GM18498 (cell line): ENCODE data around the gene F2RL3.
"Not testable (repeated sequence)": the region's sequence is repeated elsewhere in the genome, so short reads cannot be mapped to it uniquely, and the experiment has no call there.

Experiments used
- ATAC-seq: cut with Tn5 transposase; IDR thresholded peaks from one replicate; pipeline ENCODE4 v1.9.1; 2021; ENCODE audit warnings: mild to moderate bottlenecking, moderate library complexity; ENCODE audit not compliant: unreplicated experiment

F2RL3 gene

DNA sequence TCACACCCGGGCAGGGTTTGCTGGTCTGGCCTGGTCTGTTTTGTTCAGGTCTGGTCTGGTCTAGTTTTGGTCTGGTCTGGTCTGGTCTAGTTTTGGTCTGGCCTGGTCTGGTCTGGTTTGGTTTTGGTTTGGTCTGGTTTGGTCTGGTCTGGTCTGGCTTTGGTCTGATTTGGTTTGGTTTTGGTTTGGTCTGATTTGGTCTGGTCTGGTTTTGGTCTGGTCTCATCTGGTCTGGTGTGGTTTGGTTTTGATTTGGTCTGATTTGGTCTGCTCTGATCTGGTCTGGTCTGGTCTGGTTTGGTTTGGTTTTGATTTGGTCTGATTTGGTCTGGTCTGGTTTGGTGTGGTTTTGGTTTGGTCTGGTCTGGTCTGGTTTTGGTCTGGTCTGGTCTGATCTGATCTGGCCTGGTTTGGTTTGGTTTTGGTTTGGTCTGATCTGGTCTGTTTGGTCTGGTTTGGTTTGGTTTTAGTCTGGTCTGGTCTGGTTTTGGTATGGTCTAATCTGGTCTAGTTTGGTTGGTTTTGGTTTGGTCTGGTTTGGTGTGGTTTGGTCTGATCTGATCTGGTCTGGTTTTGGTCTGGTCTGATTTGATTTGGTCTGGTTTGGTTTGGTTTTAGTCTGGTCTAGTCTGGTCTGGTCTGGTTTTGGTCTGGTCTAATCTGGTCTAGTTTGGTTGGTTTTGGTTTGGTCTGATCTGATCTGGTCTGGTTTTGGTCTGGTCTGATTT is 14.4 kb upstream of the F2RL3 start:
- no peak for ATAC-seq

DNA sequence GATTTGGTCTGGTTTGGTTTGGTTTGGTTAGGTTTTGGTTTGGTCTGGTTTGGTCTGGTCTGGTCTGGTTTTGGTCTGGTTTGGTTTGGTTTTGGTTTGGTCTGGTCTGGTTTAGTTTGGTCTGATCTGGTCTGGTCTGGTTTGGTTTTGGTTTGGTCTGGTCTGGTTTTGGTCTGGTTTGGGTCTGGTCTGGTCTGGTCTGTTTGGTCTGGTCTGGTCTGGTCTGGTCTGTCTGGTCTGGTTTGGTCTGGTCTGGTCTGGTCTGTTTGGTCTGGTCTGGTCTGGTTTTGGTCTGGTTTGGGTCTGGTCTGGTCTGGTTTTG is 13.9 kb upstream of the F2RL3 start:
- not testable (repeated sequence) for ATAC-seq

DNA sequence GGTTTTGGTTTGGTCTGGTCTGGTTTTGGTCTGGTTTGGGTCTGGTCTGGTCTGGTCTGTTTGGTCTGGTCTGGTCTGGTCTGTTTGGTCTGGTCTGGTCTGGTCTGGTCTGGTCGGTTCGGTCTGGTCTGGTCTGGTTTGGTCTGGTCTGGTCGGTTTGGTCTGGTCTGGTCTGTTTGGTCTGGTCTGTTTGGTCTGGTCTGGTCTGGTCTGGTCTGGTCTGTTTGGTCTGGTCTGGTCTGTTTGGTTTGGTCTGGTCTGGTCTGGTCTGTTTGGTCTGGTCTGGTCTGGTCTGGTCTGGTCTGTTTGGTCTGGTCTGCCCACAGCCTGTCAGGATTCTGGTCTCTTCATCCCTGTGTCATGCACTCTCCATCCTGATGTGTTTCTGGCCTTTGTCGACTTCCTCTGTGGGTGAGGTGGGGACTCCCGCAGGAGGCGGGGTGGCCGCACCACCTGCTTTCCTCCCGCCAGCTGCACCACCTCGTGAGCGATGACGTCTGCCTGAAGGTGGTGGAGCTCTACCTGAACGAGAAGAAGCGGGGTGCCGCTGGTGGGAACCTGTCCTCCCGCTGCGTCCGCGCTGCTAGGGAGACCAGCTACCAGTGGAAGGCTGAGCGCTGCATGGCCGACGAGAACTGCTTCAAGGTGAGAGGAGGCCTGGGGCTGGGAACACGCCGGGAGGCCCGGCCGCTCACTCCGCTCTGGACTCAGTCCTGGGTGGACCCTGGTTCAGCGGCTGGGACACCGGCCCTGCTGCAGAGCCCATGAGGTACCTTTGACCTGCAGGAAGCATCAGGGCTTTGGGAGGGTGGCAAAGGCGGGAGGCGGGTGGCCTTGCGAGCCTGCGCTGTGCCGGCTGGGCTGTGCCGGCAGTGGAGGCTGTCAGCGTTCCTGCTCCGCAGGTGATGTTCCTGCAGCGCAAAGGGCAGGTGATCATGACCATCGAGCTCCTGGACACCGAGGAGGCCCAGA is 12.9 kb upstream of the F2RL3 start:
- ATAC-seq: no peak

DNA sequence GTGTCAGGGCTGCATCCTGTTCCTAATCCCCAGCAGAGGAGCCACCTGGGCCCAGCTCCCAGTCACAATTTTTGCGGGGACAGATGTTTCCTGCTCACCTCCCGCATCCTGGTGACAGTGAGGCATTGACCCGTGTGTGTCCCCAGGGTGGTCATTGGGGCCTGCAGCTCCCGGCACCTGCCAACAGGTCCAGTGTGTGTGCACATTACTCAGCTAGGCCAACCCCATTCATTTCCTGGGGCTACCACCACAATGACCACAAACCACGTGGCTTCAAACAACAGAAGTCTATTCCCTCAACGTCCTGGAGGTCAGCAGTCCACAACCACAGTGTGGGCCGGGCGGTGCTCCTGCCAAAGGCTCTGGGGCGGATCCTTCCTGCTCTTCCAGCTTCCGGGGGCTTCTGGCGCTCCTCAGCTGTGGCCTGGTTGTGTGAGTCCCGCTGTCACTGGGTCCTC is 11.9 kb upstream of the F2RL3 start:
- ATAC-seq: no peak

DNA sequence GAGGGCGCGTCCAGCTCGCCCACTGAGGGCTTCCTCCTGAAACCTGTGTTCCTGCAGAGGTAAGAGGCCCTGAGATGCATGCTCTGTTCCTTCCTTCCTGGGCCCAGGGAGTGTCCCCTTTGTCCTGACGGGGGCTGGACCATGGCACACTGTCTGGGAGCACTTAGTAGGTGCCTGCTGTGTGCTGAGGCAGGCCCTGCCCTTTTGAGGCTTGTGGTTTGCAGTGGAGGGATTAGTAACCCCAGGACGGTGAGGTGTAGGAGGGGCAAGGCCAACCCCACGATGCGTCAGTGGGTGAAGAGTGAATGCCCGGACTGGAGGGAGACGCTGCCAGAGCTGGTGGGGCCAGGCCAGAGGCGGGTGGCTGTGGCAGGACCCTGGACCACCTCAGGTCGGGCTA is 11.2 kb upstream of the F2RL3 start:
- no peak for ATAC-seq

DNA sequence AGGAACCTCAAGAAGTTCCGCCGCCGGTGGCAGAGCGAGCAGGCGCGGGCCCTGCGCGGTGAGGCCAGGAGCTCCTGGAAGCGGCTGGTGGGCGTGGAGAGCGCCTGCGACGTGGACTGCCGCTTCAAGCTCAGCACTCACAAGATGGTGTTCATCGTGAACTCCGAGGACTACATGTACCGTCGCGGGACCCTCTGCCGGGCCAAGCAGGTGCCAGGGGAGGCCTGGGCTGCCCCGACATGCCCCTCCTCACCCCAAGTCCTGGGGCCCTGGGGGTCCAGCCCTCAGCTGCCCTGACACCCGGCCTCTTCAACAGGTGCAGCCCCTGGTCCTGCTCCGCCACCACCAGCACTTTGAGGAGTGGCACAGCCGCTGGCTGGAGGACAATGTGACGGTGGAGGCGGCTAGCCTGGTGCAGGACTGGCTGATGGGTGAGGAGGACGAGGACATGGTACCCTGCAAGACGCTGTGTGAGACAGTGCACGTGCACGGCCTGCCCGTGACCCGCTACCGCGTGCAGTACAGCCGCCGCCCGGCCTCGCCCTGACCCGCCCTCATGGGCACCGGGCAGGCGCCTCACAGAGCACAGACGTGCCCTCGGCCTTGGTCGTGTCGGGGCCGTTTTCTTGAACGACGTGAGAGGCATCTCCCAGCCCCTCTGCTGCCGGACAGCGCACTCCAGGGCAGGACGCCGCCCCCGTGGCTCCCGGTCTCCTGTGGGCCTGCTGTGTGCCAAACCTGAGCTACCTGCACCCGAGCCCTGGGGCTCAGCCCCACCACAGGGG is 10.4 kb upstream of the F2RL3 start:
- ATAC-seq: no peak

DNA sequence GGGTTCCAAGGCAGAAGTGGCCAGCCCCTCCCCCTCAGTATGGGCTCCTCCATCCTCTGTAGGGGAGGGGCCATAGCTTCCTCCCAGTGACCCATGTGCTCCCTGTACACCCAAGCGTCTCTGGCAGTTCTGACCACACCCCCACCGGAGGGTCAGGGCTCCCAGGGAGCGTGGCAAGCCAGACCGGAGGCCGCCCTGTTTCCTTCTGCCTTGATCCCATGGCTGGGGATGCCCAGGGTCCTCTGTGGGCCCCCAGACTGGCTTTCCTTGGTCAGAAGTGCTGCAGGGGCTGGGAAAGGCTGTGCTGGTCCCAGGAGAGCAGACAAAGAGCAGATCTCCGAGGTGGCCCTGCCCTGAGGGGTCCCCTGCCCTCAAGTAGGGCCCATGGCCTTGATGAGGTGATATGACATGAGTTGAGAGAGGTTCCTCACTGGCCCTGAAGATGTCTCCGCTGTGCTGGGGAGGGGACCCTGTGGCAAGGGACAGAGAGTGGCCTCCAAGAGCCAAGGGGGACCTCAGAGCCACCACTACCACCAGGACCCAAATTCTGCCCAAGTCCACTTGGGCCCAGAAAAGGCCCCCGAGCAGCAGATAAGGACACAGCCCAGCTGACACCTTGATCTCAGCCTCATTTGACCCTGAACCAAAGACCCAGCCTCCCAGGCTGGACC is 7.8 kb upstream of the F2RL3 start:
- ATAC-seq: no peak

DNA sequence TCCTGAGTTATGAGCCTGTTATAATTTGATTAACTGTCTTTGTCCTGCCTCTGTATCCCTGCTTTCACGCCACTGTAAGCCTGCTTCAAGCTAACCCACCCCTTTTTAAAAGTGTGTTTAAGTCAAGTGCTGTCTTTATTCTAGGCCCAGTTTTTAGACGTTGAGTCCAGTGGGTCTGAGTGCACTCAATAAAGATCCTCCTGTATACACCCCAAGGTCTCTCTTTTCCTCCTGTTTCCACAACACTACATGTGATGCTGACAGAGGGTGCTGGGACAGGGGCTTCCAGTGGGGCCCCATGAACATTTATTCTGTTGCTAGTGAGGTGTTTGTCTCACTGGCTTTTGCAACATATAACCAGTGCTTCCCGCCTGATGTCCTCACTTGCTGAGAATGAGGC is 6.7 kb upstream of the F2RL3 start:
- no peak for ATAC-seq

DNA sequence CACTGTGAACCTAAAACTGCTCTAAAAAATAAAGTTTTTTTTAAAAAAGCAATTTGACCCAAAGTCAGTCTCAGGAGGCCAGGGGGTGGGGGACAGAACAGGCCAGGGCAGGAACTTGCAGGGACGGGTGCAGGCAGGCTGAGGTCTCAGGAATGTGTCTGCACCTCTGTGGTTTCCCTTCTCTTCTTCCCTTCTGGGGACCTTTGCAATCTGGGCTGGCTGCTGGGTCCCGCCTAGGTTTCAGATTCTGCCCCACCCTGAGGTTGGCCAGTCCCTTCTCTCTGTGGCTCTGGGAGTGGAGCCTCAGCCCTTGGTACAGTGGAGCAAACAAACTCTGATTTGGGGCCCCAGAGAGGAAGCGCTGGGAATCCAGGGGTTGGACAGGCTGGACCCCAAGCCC is 5.3 kb upstream of the F2RL3 start:
- ATAC-seq: no peak

DNA sequence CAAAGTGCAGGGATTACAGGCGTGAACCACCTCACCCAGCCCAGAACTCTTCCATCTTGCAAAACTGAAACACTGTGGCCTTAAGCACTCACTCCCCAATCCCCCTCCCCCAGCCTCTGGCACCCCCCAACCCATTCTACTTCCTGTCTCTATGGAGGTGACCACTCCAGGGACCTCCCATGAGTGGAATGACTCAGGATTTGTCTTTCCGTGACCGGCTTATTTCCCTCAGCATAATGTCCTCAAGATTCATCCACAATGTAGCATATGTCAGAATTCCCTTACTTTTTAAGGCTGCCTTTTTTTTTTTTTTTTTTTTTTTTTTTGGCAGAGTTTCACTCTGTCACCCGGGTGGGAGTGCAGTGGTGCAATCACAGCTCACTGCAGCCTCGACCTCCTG is 3.6 kb upstream of the F2RL3 start:
- ATAC-seq: no peak

DNA sequence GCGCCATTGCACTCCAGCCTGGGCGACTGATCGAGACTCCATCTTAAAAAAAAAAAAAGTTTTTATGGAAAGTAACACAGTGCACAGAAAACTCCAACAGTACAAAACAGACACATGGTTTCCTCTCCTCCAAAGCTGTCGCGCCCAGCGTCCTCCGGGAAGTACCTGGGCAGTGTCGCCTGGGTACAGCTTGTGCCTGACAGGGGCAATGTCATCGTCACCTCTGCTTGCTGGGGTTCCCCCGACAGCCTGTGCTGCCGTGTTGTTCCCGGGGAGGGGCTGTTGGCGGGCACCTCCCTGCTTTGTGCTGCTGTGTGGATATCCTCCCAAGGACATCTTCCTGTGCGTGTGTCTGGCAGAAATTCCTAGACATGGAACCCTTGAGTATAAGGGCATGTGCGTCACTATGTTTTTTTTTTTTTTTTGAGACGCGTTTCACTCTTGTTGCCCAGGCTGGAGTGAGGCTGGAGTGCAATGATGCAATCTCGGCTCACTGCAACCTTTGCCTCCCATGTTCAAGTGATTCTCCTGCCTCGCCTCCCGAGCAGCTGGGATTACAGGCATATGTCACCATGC is 2.4 kb upstream of the F2RL3 start:
- no peak for ATAC-seq

DNA sequence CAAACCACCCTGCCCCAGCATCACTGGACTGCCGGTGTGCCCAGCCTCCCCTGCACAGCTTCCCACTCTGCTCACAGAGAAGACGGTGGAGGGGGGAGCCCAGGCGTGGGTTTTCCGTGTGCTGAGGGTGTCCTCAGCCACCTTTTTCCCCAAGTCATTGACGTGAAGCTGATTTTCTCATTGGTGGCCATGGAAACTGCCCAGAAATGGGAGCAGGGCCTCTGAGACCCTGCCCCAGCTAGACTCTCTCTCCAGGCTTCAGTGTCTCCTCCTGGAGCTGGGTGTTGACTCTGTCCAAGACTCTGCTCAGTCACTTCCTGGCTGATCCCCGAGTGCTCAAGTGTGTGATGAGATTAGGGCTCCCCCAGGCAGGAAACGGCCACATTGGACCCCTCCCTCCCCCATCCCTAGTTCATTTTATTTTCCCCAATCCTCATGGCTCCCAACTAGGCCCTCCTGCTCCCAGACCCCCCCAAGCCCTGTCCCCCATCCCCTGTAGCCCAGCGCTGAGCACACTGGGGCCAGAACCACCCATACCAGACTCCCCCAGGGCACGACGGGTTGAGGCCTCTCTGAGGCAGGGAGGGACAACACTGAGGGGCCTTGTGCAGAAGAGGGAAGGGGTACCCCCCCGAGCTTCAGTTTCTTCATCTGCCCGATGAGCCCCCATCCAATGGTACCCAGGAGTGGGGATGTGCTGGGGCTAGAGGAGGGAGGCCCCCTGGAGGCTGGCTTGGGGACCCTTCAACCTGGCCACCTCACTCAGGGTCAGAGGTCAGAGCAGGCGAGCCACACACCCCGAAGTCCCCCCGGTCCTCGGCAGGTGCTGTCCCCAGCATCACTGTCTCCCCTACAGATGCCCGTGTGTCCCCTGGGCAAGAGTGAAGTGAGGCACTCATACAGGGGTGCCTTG is 1.2 kb upstream of the F2RL3 start:
- no peak for ATAC-seq

DNA sequence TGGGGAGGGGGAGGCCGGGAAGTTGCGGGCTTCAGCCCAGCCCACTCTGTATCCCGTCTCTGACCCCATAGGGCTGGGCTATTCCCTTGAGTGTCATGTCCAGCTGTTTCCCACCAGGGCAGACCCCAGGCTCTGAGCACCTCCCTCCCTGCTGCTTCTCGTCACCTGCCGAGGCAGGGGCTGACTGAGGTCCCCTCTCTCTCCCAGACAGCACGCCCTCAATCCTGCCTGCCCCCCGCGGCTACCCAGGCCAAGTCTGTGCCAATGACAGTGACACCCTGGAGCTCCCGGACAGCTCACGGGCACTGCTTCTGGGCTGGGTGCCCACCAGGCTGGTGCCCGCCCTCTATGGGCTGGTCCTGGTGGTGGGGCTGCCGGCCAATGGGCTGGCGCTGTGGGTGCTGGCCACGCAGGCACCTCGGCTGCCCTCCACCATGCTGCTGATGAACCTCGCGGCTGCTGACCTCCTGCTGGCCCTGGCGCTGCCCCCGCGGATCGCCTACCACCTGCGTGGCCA is 625 bp downstream of the F2RL3 start:
- ATAC-seq: no peak

DNA sequence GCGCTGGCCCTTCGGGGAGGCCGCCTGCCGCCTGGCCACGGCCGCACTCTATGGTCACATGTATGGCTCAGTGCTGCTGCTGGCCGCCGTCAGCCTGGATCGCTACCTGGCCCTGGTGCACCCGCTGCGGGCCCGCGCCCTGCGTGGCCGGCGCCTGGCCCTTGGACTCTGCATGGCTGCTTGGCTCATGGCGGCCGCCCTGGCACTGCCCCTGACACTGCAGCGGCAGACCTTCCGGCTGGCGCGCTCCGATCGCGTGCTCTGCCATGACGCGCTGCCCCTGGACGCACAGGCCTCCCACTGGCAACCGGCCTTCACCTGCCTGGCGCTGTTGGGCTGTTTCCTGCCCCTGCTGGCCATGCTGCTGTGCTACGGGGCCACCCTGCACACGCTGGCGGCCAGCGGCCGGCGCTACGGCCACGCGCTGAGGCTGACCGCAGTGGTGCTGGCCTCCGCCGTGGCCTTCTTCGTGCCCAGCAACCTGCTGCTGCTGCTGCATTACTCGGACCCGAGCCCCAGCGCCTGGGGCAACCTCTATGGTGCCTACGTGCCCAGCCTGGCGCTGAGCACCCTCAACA is 1.2 kb downstream of the F2RL3 start:
- no peak for ATAC-seq

DNA sequence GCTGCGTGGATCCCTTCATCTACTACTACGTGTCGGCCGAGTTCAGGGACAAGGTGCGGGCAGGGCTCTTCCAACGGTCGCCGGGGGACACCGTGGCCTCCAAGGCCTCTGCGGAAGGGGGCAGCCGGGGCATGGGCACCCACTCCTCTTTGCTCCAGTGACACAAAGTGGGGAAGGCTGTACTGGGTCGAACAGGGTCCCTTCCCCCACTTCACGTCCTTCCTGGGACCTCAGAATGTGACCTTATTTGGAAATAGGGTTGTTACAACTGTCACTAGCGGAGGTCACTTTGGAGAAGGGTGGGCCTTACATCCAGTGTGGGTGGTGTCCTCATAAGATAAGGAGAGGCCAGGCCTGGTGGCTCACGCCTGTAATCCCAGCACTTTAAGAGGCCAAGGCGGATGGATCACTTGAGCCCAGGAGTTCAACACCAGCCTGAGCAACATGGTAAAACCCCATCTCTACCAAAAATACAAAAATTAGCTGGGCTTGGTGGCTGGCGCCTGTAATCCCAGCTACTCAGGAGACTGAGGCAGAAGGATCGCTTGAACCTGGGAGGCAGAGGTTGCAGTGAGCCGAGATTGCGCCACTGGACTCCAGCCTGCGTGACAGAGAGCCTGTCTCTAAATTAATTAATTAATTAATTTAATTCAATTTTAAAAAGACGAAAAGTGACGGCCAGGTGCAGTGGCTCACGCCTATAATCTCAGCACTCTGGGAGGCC is 1.8 kb downstream of the F2RL3 start:
- no peak for ATAC-seq

DNA sequence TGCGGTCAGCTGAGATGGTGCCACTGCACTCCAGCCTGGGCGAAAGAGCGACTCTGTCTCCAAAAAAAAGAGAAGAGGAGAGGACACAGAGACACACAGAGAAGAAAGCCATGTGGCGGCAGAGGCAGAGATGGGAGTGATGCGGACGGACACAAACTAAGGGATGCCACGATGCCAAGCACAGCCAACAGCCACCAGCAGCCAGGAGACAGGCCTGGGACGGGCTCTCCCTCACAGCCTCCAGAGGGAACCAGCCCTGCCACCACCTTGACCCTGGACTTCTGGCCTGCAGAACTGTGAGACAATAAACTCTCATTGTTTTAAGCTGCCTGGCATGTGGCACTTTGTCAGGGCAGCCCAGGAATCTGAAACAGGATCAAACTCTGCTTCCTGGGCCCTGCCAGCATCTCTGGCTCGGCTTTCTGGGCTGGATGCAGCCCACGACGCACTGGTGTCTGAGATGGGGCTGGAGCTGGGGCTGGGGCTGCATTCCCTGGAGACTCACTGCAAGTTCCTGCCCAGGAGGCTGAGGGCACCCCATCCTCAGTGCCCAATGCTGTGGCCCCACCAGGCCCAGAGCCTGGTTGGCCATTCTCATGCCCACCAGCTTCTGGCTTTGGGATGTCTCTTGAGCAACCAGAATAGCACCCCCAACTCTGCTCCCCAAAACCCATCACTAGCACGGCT is 3.0 kb downstream of the F2RL3 start:
- ATAC-seq: no peak

DNA sequence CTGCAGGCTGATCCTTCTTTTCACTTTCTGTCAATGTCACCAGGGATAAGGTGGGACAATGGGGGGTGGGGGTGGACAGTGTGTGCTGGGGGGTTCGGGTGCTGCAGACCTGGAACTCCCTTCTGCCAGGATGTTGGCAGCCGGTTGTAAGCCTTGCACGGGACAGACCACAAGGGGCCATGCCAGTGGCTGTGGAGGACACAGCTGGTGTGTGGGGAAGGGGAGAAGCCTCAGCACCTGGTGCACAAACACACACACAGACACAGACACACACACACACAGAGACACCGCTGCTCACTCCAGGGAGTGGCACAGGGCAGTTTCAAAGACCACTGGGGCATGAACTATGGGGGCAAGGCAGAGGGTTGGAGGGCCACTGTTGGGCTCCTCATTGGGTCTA is 3.6 kb downstream of the F2RL3 start:
- no peak for ATAC-seq
